H1 (cell line): ENCODE results near the gene LYPD1. TPM values are rescaled to one million over a fixed set of nuclear protein-coding genes. Genes with fewer than 3 reads are reported as not detected.

Experiments
- CTCF ChIA-PET: fragments of 300-600 bp; sonication (Branson Sonifier 250); formaldehyde crosslinking; loops from one replicate; lab custom pipeline; 2021; ENCODE audit not compliant: partially characterized antibody; lab: Charles Lee
- POLR2A ChIA-PET: fragments of 300-600 bp; sonication (Branson Sonifier 250); formaldehyde crosslinking; loops from one replicate; lab custom pipeline; 2021; ENCODE audit warnings: inconsistent platforms; ENCODE audit not compliant: partially characterized antibody; lab: Charles Lee
- DNase-seq, 2 experiments: peaks; one replicate each; pipeline versions ENCODE4 v3.0.0 to v3.0.0-alpha.2; 2010 to 2022; ENCODE audit warnings: low spot score in 2 of 2, low read depth in 1 of 2, mixed read lengths in 1 of 2
- FAIRE-seq: peaks from 2 replicates; lab custom pipeline; 2011; peaks lifted over from hg19 to GRCh38; lab: Jason Lieb, UNC
- H2AFZ ChIP-seq: 2 replicates; pipeline ENCODE4 v1.8.1; 2012; ENCODE audit warnings: low read length, inconsistent platforms
- H2AK5ac ChIP-seq: 2 replicates; pipeline ENCODE4 v1.6.1; 2013; ENCODE audit warnings: low read depth, low read length
- H2BK120ac ChIP-seq: replicated peaks from 2 replicates; pipeline ENCODE3; 2013; ENCODE audit warnings: low read depth, low read length, inconsistent platforms
- H2BK12ac ChIP-seq: 2 replicates; pipeline ENCODE4 v1.6.1; 2013; ENCODE audit warnings: low read depth, low read length
- H2BK15ac ChIP-seq: 2 replicates; pipeline ENCODE4 v1.6.1; 2013; ENCODE audit warnings: low read length
- H2BK20ac ChIP-seq: 2 replicates; pipeline ENCODE4 v1.6.1; 2013; ENCODE audit warnings: low read length
- H2BK5ac ChIP-seq: 2 replicates; pipeline ENCODE4 v1.6.1; 2013; ENCODE audit warnings: low read depth, low read length
- H3K14ac ChIP-seq: 2 replicates; pipeline ENCODE4 v1.6.1; 2013; ENCODE audit warnings: inconsistent platforms; ENCODE audit not compliant: insufficient read length
- H3K18ac ChIP-seq: 2 replicates; pipeline ENCODE4 v1.6.1; 2013; ENCODE audit warnings: low read length; ENCODE audit errors: extremely low read depth
- H3K23ac ChIP-seq: 2 replicates; pipeline ENCODE4 v1.6.1; 2013; ENCODE audit warnings: inconsistent platforms; ENCODE audit not compliant: insufficient read length
- H3K23me2 ChIP-seq: 2 replicates; pipeline ENCODE4 v1.6.1; 2013; ENCODE audit warnings: low read depth, low read length
- H3K27ac ChIP-seq: 2 replicates; pipeline ENCODE4 v1.6.1; 2011; ENCODE audit warnings: low read depth, low read length, inconsistent platforms
- H3K27me3 ChIP-seq, 4 experiments: replicated peaks in 1 of 4; 1 replicate in 1 of 4; 2 replicates in 3 of 4; pipeline versions ENCODE4 v1.6.1 to v1.8.1; 2011 to 2013; ENCODE audit warnings: low read length in 3 of 4, mild to moderate bottlenecking in 3 of 4, inconsistent platforms in 2 of 4, mixed read lengths in 2 of 4, moderate library complexity in 1 of 4; ENCODE audit not compliant: control insufficient read depth in 3 of 4, insufficient read depth in 3 of 4; ENCODE audit errors: extremely low read depth in 1 of 4
- H3K36me3 ChIP-seq, 4 experiments: 2 replicates each; pipeline versions ENCODE4 v1.6.1 to v1.8.1; 2011 to 2013; ENCODE audit warnings: mild to moderate bottlenecking in 4 of 4, low read length in 3 of 4, moderate library complexity in 2 of 4, control low read depth in 1 of 4, inconsistent platforms in 1 of 4; ENCODE audit not compliant: insufficient read depth in 4 of 4, control insufficient read depth in 2 of 4
- H3K4ac ChIP-seq: replicated peaks from 2 replicates; pipeline ENCODE3; 2013; ENCODE audit warnings: low read length, low read depth, mixed read lengths, inconsistent platforms; ENCODE audit not compliant: insufficient read length
- H3K4me1 ChIP-seq, 4 experiments: replicated peaks in 1 of 4; 1 replicate in 1 of 4; 2 replicates in 3 of 4; pipeline versions ENCODE4 v1.6.1 to v1.8.1; 2011 to 2013; ENCODE audit warnings: low read length in 3 of 4, inconsistent platforms in 2 of 4, mixed read lengths in 1 of 4; ENCODE audit not compliant: insufficient read depth in 4 of 4, control insufficient read depth in 3 of 4
- H3K4me2 ChIP-seq, 2 experiments: 2 replicates each; pipeline versions ENCODE4 v1.6.1 to v1.8.1; 2011 to 2013; ENCODE audit warnings: low read depth in 2 of 2, low read length in 2 of 2, control low read depth in 1 of 2, inconsistent platforms in 1 of 2, mild to moderate bottlenecking in 1 of 2; ENCODE audit not compliant: insufficient read depth in 1 of 2
- H3K4me3 ChIP-seq, 4 experiments: fragments of 200-600, 300-600 bp in 1 of 4; sonication (generic), shearing (Covaris generic), sonication (Bioruptor Twin) in 1 of 4; 2 replicates each; pipeline versions ENCODE4 v1.5.1 to v1.8.1; 2011 to 2016; ENCODE audit warnings: low read length in 4 of 4, low read depth in 3 of 4, control low read depth in 2 of 4, inconsistent platforms in 2 of 4, mild to moderate bottlenecking in 2 of 4, mixed read lengths in 1 of 4, moderate library complexity in 1 of 4; ENCODE audit not compliant: insufficient read depth in 2 of 4; ENCODE audit errors: extremely low read depth in 1 of 4
- H3K56ac ChIP-seq: replicated peaks from 2 replicates; pipeline ENCODE3; 2013; ENCODE audit warnings: low read depth, mild to moderate bottlenecking, mixed read lengths, low read length, inconsistent platforms; ENCODE audit not compliant: insufficient read length
- H3K79me1 ChIP-seq: 2 replicates; pipeline ENCODE4 v1.6.1; 2013; ENCODE audit warnings: low read depth, low read length, control low read depth
- H3K79me2 ChIP-seq, 2 experiments: 2 replicates each; pipeline versions ENCODE4 v1.6.1 to v1.8.1; 2012 to 2013; ENCODE audit warnings: low read length in 2 of 2, mild to moderate bottlenecking in 2 of 2, inconsistent platforms in 1 of 2; ENCODE audit not compliant: insufficient read depth in 2 of 2, control insufficient read depth in 1 of 2
- H3K9ac ChIP-seq, 4 experiments: replicated peaks in 1 of 4; 1 replicate in 1 of 4; 2 replicates in 3 of 4; pipeline versions ENCODE4 v1.6.1 to v1.8.1; 2011 to 2013; ENCODE audit warnings: low read depth in 3 of 4, low read length in 3 of 4, control low read depth in 2 of 4, mild to moderate bottlenecking in 2 of 4, moderate library complexity in 2 of 4, inconsistent platforms in 1 of 4; ENCODE audit errors: extremely low read depth in 1 of 4
- H3K9me3 ChIP-seq, 2 experiments: 2 replicates each; pipeline versions ENCODE4 v1.6.1 to v1.8.1; 2012 to 2013; ENCODE audit warnings: mild to moderate bottlenecking in 2 of 2, moderate library complexity in 2 of 2, control low read depth in 1 of 2, inconsistent platforms in 1 of 2, low read depth in 1 of 2, low read length in 1 of 2, mixed read lengths in 1 of 2; ENCODE audit not compliant: insufficient read depth in 2 of 2
- H4K20me1 ChIP-seq, 2 experiments: replicated peaks in 1 of 2; 2 replicates each; pipeline versions ENCODE3 to v1.8.1; 2011 to 2013; ENCODE audit warnings: inconsistent platforms in 2 of 2, low read length in 2 of 2, mild to moderate bottlenecking in 1 of 2; ENCODE audit not compliant: insufficient read depth in 2 of 2, control insufficient read depth in 1 of 2
- H4K5ac ChIP-seq: 2 replicates; pipeline ENCODE4 v1.6.1; 2013; ENCODE audit warnings: low read length, low read depth, mixed read lengths, inconsistent platforms; ENCODE audit not compliant: insufficient read length
- H4K8ac ChIP-seq: 2 replicates; pipeline ENCODE4 v1.8.0; 2013; ENCODE audit warnings: mild to moderate bottlenecking, moderate library complexity, low read length, inconsistent platforms; ENCODE audit not compliant: insufficient read depth; ENCODE audit errors: extremely low read depth
- H4K91ac ChIP-seq: replicated peaks from 2 replicates; pipeline ENCODE3; 2013; ENCODE audit warnings: low read length, mixed read lengths, inconsistent platforms; ENCODE audit not compliant: insufficient read length
- HDAC6 ChIP-seq: IDR thresholded peaks from one replicate; pipeline ENCODE4 v1.7.1; 2012; ENCODE audit warnings: low read depth, mild to moderate bottlenecking, inconsistent platforms, low read length, moderate library complexity
- MAFK ChIP-seq: IDR thresholded peaks from 2 replicates; pipeline ENCODE4 v1.6.1; 2012; ENCODE audit warnings: low read depth, mild to moderate bottlenecking, improper control_type of control experiment, low read length
- NANOG ChIP-seq: IDR thresholded peaks from 2 replicates; pipeline ENCODE4 v1.6.1; 2011; ENCODE audit warnings: low read length, low read depth, mild to moderate bottlenecking, inconsistent platforms; ENCODE audit not compliant: insufficient read depth, poor library complexity, severe bottlenecking
- NRF1 ChIP-seq: IDR thresholded peaks from 2 replicates; pipeline ENCODE4 v1.6.1; 2011; ENCODE audit warnings: mild to moderate bottlenecking, low read depth, low read length, improper control_type of control experiment
- POLR2A ChIP-seq, 2 experiments: IDR thresholded peaks; 1 replicate in 1 of 2; 2 replicates in 1 of 2; pipeline ENCODE4 v1.6.1; 2011; ENCODE audit warnings: low read depth in 2 of 2, low read length in 2 of 2, mild to moderate bottlenecking in 2 of 2; ENCODE audit errors: control extremely low read depth in 1 of 2
- POU5F1 ChIP-seq: IDR thresholded peaks from 2 replicates; pipeline ENCODE4 v1.6.1; 2011; ENCODE audit warnings: low read depth, mild to moderate bottlenecking, low read length, moderate library complexity
- RNF2 ChIP-seq: fragments of 200-900, 300-1000 bp; sonication (generic); IDR thresholded peaks from 2 replicates; pipeline ENCODE4 v1.7.1; 2016; ENCODE audit warnings: borderline replicate concordance, low read depth, mild to moderate bottlenecking, antibody characterized with exemption, low read length; ENCODE audit not compliant: poor library complexity, severe bottlenecking; ENCODE audit errors: missing control alignments
- SP1 ChIP-seq: IDR thresholded peaks from 2 replicates; pipeline ENCODE4 v1.6.1; 2011; ENCODE audit warnings: low read depth, low read length
- WGBS, 2 experiments: shearing (Covaris generic) in 1 of 2; methylation state at CpG; one replicate each; pipeline versions ENCODE4 v1.1.6 to v1.1.7; 2013 to 2015; ENCODE audit warnings: low lambda C conversion rate in 2 of 2, mixed read lengths in 2 of 2, inconsistent platforms in 1 of 2, low coverage in 1 of 2, missing lambda C conversion rate in 1 of 2; ENCODE audit not compliant: insufficient replicate concordance in 2 of 2, insufficient coverage in 1 of 2, insufficient read length in 1 of 2; ENCODE audit errors: extremely low coverage in 1 of 2, missing lambda C conversion rate in 1 of 2; 5-methylcytosine and 5-hydroxymethylcytosine counted together
- polyA plus RNA-seq, 7 experiments: library from polyadenylated mRNA; depleted of rRNA in 3 of 7; stranded (reverse) in 5 of 7; unstranded in 2 of 7; fragments of >200 nt in 5 of 7; fragments of 200-250 nt in 2 of 7; gene quantifications; 1 replicate in 5 of 7; 2 replicates in 1 of 7; 4 replicates in 1 of 7; pipeline versions ENCODE4 v1.2.1 to v1.2.3, GENCODE V29; 2011 to 2013; ENCODE audit warnings: missing spikeins in 2 of 7, mixed read lengths in 2 of 7
- total RNA-seq: library from RNA; stranded (reverse); fragmentation: NEBNext Ultra II Directional; extraction: Animal tissue kit (Norgen Biotek cat#: 25700); gene quantifications from 2 replicates; pipeline ENCODE4 v1.2.1, GENCODE V29; 2021

Gene LYPD1
- total and polyA plus RNA-seq, 2 of the 8 experiments (the other 6 are each of a cell fraction or from before 2014, with no cell fraction given), result 1.9 to 2.7 TPM

GRCh38 chr2:132623096-132623839 is 46.7 kb downstream of the LYPD1 start:
- H3K4me1 ChIP-seq, result peaks cover 0 to 6% (median 4%) of the 10 kb centered on the region in 4 experiments; a peak in 4 of 7 replicates
- no peaks in the 10 kb centered on the region for H3K79me1 ChIP-seq
- no peak overlapping the region for H2BK12ac ChIP-seq
- H2BK120ac ChIP-seq, result no peak overlapping the region
- no peak overlapping the region for H2AK5ac ChIP-seq
- no peak overlapping the region for H3K4me3 ChIP-seq
- no peak overlapping the region for H3K56ac ChIP-seq
- no peak overlapping the region; the same call in 1 of the 2 replicates for H2BK20ac ChIP-seq
- H3K79me2 ChIP-seq, result no peaks in the 10 kb centered on the region
- no peak overlapping the region for H3K4me2 ChIP-seq
- no peak overlapping the region for H4K8ac ChIP-seq
- FAIRE-seq (no peak), DNase-seq (no peak)
- no peaks in the 10 kb centered on the region for H3K27me3 ChIP-seq
- H4K91ac ChIP-seq, result no peak overlapping the region
- TF ChIP-seq HDAC6 (no peak), SP1 (no peak), NANOG (no peak), POU5F1 (no peak), POLR2A (IDR thresholded peaks at IDR 0.05; ENCODE audit: control extremely low read depth in 1 of 2, low read depth in 2 of 2, low read length in 2 of 2) (no peak), NRF1 (no peak), RNF2 (no peak), MAFK (0 out of 2 replicates have a peak, but pooled peaks have one; percentile 15)
- H4K5ac ChIP-seq, result no peak overlapping the region
- no peak overlapping the region for H3K27ac ChIP-seq
- H2AFZ ChIP-seq, result no peak overlapping the region
- no peak overlapping the region for H2BK15ac ChIP-seq
- no peak overlapping the region for H3K4ac ChIP-seq
- peak overlapping the region; percentile 38; the same call in 1 of the 2 replicates for H3K18ac ChIP-seq
- 88% methylated on average over 8 of the region's 9 CpGs; no CpG with 5 or more reads in 1 of the 2 experiments for WGBS, 2 experiments
- H3K23ac ChIP-seq, result no peak overlapping the region
- H2BK5ac ChIP-seq, result no peak overlapping the region
- H3K23me2 ChIP-seq, result no peaks in the 10 kb centered on the region
- no peak overlapping the region for H3K14ac ChIP-seq
- no peaks in the 10 kb centered on the region for H3K36me3 ChIP-seq
- H3K9ac ChIP-seq, result no peak overlapping the region
- H3K9me3 ChIP-seq, result peaks cover 6 to 8% of the 10 kb centered on the region in 2 experiments; a peak in 1 of 4 replicates
- CTCF ChIA-PET, result interaction anchor here (1.4 to 2.7 kb wide), 2 partner anchors 23 to 76 kb away, joined by 4 to 7 read pairs; no protein-coding TSS in a partner anchor
- H4K20me1 ChIP-seq, result no peaks in the 10 kb centered on the region
- POLR2A ChIA-PET, result no interaction called here
